NCI-H128 (cell line): ENCODE data around the gene LAMB2.

Experiments
- DNase-seq: peaks from one replicate; lab custom pipeline; 2025; ENCODE audit not compliant: unreplicated experiment; lab: John Stamatoyannopoulos, UW

Gene LAMB2

GRCh38 chr3:49076646-49077045, 56.2 kb downstream of the LAMB2 start:
- DNase-seq = no peak

DNA sequence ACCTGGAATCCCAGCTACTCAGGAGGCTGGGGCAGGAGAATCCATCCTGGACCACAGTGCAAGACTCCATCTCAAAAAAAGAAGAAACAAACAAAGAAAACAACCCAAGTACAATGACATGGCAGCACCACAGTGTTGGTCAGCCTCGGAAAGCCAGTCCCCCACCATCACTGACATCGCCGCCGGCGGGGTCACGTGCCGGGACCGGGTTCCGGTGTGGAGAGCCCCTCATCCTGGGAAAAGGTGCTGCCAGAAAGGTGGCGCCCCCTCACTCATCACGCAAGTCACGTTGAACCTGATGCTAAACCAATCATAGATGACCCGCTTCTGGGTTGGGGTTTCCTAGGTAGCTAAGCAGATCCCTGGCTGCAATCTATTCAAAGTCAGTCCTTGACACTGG, 56.7 kb downstream of the LAMB2 start:
- no peak for DNase-seq
